ENCODE measurements around the gene TNIP1.

TNIP1 gene

DNA sequence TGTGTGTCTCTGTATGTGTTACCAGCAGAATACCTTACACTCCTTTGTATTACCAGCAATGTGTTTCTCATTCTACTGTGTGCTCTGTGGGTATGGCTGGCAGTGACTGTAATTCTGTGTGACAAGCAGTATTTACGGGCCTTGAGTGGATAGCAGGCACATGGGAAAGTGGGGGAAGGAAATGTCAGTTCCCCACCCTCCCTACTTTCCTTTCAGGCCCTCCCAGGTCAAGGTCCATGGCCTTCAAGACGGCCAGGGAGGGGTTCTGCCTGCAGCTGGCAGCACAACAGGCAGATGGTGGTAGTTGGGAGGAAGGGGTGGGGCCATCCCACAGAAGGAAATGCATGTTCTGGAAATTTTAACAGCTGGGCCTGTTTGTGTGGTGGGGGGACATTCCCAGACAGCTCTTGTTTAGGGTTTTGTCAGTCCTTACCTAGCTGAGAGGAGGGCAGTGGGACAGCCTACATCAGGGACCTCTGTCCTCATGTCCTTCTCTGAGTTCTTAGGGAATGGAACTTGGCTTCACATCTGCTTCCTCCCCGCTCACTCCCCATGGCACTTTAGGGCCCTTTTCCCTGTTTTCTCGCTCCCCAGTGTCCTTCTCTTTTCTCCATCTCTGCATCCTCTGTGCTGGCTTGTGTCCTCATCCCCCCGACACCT lies 14.6 kb upstream of the TNIP1 start:
- H3K9me3 ChIP-seq (ENCODE audit: control insufficient read depth, low read length): no peaks in the 10 kb centered on the region
- H3K27ac ChIP-seq (ENCODE audit: insufficient read depth, low read depth, low read length, poor library complexity, severe bottlenecking): no peak overlapping the region

DNA sequence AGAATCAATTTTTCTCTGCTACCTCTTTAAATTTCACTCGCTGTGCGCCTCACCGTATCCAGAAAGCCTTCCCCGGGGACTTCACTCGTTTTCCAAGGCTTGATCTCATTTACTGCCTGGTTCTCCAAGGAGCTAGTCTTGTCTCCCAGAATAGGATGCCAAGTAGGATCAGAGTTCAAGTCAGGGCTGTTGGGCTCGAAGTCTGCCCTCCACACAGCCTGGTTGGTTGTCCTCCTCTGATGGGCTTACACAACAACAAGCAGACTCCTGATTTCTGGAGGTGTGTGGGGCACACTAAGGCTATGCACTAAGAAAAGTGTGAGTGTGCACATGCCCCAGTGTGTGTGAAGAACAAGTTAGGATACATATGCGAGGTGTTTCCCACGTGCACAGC lies 14.0 kb upstream of the TNIP1 start:
- no peaks in the 10 kb centered on the region for H3K4me1 ChIP-seq (ENCODE audit: control insufficient read depth, insufficient read depth, low read length)
- no peak overlapping the region for H3K4me3 ChIP-seq (ENCODE audit: insufficient read depth, low read depth, low read length)
- no peaks in the 10 kb centered on the region for H3K27me3 ChIP-seq (ENCODE audit: control insufficient read depth, insufficient read depth, low read length, poor library complexity, severe bottlenecking)
- no peak overlapping the region for H3K27ac ChIP-seq (ENCODE audit: insufficient read depth, low read depth, low read length, poor library complexity, severe bottlenecking)
- H3K36me3 ChIP-seq (ENCODE audit: control insufficient read depth, insufficient read depth, low read length): no peaks in the 10 kb centered on the region
- 89% methylated on average over 6 of the region's 8 CpGs for WGBS, 2 experiments
- no peaks in the 10 kb centered on the region for H3K9me3 ChIP-seq (ENCODE audit: control insufficient read depth, low read length)

More for the DNA sequence above, 14.6 kb upstream of the TNIP1 start:
- no peaks in the 10 kb centered on the region for H3K27me3 ChIP-seq (ENCODE audit: control insufficient read depth, insufficient read depth, low read length, poor library complexity, severe bottlenecking)
- no peak overlapping the region for H3K4me3 ChIP-seq (ENCODE audit: insufficient read depth, low read depth, low read length)
- no peaks in the 10 kb centered on the region for H3K4me1 ChIP-seq (ENCODE audit: control insufficient read depth, insufficient read depth, low read length)
- WGBS, 2 experiments: 70 to 79% methylated on average over 5 of the region's 5 CpGs
- no peaks in the 10 kb centered on the region for H3K36me3 ChIP-seq (ENCODE audit: control insufficient read depth, insufficient read depth, low read length)

DNA sequence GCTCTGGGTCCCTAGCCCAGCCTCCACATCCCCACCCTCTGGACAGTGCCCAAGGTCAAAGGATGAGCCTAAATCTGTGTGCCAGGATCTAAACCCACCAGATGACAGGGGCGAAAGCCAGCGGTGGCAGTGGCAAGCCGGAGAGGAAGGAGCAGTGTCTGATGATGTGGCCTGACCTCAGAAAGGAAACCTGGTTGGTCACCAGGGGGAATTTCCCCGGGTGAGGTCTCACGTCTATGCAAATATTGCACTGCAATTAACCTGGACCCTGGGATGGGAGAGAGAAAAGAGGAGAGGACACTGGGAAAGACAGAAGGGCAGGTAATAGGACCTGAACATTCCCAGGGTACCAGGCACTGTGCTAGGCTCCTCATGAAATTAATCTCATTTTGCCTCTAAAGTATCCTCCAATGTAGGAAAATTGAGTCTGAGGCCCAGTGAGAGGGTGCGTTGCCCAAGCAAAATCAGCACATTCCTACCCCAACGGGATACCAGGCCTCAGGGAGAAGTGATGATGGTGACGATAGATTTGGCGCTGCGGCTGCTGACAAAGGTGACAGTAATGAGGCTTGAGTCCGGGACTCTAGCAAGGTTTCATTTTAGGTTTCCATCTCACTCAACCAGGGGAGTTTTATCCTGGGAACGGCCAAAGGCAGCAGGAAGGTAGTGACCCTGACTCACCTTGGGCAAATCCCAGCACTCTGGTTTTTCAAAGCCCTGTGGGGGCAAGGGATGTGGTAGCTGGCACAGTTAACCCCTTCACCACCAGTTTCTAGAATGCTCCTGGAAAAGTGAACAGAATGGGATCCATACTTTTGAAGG lies 13.4 kb upstream of the TNIP1 start:
- Histone ChIP-seq H3K9me3 (ENCODE audit: control insufficient read depth, low read length) (no peaks in the 10 kb centered on the region), H3K36me3 (ENCODE audit: control insufficient read depth, insufficient read depth, low read length) (no peaks in the 10 kb centered on the region), H3K4me1 (ENCODE audit: control insufficient read depth, insufficient read depth, low read length) (no peaks in the 10 kb centered on the region), H3K4me3 (ENCODE audit: insufficient read depth, low read depth, low read length) (no peak overlapping the region), H3K27ac (ENCODE audit: insufficient read depth, low read depth, low read length, poor library complexity, severe bottlenecking) (no peak overlapping the region), H3K27me3 (ENCODE audit: control insufficient read depth, insufficient read depth, low read length, poor library complexity, severe bottlenecking) (no peaks in the 10 kb centered on the region)
- WGBS, 2 experiments: 74 to 81% methylated on average over 12 of the region's 12 CpGs

DNA sequence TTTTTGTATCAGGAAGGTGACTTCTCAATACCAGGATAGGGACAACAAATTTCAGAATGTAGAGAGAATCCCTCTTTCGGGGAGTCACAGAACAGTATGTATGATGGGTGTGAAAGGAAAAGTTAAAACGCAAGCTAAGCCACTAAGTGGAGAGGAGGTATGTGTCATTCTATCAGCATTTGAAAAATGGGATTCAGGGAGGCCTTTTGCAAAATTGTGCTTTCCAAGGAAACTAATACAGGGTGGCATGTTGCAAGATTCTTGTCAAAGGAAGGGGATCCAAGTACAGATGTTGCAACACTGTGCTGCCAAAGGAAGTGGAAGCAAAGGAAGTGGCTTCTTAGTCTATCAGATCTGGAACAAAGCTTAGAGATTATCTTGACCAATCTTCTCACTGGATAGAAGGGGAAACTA lies 12.6 kb upstream of the TNIP1 start:
- no peaks in the 10 kb centered on the region for H3K27me3 ChIP-seq (ENCODE audit: control insufficient read depth, insufficient read depth, low read length, poor library complexity, severe bottlenecking)
- no peaks in the 10 kb centered on the region for H3K4me1 ChIP-seq (ENCODE audit: control insufficient read depth, insufficient read depth, low read length)
- H3K36me3 ChIP-seq (ENCODE audit: control insufficient read depth, insufficient read depth, low read length): no peaks in the 10 kb centered on the region
- no peaks in the 10 kb centered on the region for H3K9me3 ChIP-seq (ENCODE audit: control insufficient read depth, low read length)
- WGBS, 2 experiments: 66 to 70% methylated on average over 2 of the region's 2 CpGs
- no peak overlapping the region for H3K4me3 ChIP-seq (ENCODE audit: insufficient read depth, low read depth, low read length)
- H3K27ac ChIP-seq (ENCODE audit: insufficient read depth, low read depth, low read length, poor library complexity, severe bottlenecking): no peak overlapping the region

DNA sequence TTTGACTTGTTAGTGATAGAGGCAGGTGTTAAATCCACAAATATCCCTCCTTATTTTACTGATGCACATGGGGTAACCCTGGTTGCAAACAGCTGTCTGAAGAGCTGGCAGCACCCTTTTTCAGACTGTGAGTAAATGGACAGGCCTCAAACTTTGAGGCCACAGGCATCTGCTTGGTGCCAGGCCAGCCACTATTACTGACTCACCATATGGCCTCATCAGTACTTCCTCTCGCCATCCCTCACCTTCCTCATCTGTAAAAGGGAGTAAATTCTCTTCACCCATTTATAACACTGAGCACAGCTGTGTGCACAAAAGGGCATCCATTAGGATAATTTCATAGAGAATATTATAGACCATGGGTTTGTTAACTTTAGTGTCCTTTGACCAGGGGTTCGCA lies 11.9 kb upstream of the TNIP1 start:
- no peaks in the 10 kb centered on the region for H3K36me3 ChIP-seq (ENCODE audit: control insufficient read depth, insufficient read depth, low read length)
- H3K9me3 ChIP-seq (ENCODE audit: control insufficient read depth, low read length): no peaks in the 10 kb centered on the region
- H3K4me3 ChIP-seq (ENCODE audit: insufficient read depth, low read depth, low read length): no peak overlapping the region
- H3K27ac ChIP-seq (ENCODE audit: insufficient read depth, low read depth, low read length, poor library complexity, severe bottlenecking): no peak overlapping the region
- H3K27me3 ChIP-seq (ENCODE audit: control insufficient read depth, insufficient read depth, low read length, poor library complexity, severe bottlenecking): no peaks in the 10 kb centered on the region
- no peaks in the 10 kb centered on the region for H3K4me1 ChIP-seq (ENCODE audit: control insufficient read depth, insufficient read depth, low read length)
- 95 to 100% methylated on average over 2 of the region's 2 CpGs for WGBS, 2 experiments

DNA sequence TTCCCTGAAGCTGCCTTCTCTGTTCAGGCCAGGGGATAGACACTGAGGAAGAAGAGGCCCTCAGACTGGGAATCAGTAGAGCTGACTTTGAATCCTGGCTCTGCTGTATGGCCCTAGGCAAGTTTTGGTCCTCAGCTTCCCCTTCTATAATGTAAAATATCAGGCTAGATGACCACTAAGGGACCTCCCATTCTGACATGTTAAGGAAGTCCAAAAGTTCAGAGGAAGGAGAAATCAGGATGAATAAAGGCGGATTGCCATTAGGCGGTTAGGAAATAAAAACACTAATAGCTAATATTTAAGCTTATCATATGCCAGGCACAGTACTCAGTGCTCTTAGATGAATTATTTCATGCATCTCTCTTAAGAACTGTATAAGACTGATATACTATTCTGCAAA lies 8.9 kb upstream of the TNIP1 start:
- H3K27ac ChIP-seq (ENCODE audit: insufficient read depth, low read depth, low read length, poor library complexity, severe bottlenecking): no peak overlapping the region
- no peaks in the 10 kb centered on the region for H3K27me3 ChIP-seq (ENCODE audit: control insufficient read depth, insufficient read depth, low read length, poor library complexity, severe bottlenecking)
- H3K9me3 ChIP-seq (ENCODE audit: control insufficient read depth, low read length): no peaks in the 10 kb centered on the region
- H3K36me3 ChIP-seq (ENCODE audit: control insufficient read depth, insufficient read depth, low read length): no peaks in the 10 kb centered on the region
- H3K4me3 ChIP-seq (ENCODE audit: insufficient read depth, low read depth, low read length): no peak overlapping the region
- WGBS, 2 experiments: 50% methylated on average over 2 of the region's 2 CpGs; no CpG with 5 or more reads in 1 of the 2 experiments
- peaks cover 4% of the 10 kb centered on the region for H3K4me1 ChIP-seq (ENCODE audit: control insufficient read depth, insufficient read depth, low read length)

DNA sequence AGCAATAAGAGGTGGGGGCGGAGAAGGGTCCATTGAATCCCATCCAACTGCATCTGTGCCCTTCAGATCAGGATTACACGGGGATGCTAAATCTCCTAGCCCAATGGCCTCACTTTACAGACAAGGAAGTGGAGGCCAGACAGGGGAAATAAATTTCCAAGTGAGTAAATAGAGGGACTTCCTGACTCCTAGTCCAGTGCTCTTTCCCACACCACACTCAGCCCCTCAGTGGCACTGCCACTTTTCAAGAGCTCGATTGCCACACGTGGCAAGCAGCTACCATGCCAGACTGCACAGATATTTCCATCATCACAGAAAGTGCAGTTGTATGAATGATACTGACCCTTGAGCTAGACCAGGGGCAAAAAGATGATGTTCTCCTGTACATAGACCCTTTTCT lies 8.2 kb upstream of the TNIP1 start:
- Histone ChIP-seq H3K4me3 (ENCODE audit: insufficient read depth, low read depth, low read length) (no peak overlapping the region), H3K27ac (ENCODE audit: insufficient read depth, low read depth, low read length, poor library complexity, severe bottlenecking) (no peak overlapping the region), H3K9me3 (ENCODE audit: control insufficient read depth, low read length) (no peaks in the 10 kb centered on the region), H3K27me3 (ENCODE audit: control insufficient read depth, insufficient read depth, low read length, poor library complexity, severe bottlenecking) (no peaks in the 10 kb centered on the region), H3K4me1 (ENCODE audit: control insufficient read depth, insufficient read depth, low read length) (peaks cover 4% of the 10 kb centered on the region), H3K36me3 (ENCODE audit: control insufficient read depth, insufficient read depth, low read length) (no peaks in the 10 kb centered on the region)
- WGBS, 2 experiments: 90 to 94% methylated on average over 4 of the region's 4 CpGs

DNA sequence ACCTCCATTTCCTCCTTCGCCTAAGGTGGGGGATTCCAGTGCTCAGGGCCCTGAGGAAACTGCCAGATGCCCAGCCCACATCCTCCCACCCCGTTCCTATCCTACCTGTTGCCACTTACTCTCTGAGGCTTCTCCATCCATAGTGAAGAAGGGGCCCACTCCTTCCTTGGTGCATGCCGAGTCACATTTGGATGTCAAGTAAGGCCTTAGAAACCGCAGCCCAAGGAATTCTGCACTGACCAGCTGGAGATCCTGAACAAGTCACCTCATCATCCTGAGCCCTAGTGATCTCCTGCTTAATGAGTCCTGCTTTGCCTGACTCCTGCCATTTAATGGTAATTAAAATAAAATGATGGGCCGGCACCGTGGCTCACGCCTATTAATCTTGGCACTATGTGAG lies 6.7 kb upstream of the TNIP1 start:
- 91 to 94% methylated on average over 7 of the region's 7 CpGs for WGBS, 2 experiments
- no peak overlapping the region for H3K27ac ChIP-seq (ENCODE audit: insufficient read depth, low read depth, low read length, poor library complexity, severe bottlenecking)
- H3K36me3 ChIP-seq (ENCODE audit: control insufficient read depth, insufficient read depth, low read length): no peaks in the 10 kb centered on the region
- H3K4me3 ChIP-seq (ENCODE audit: insufficient read depth, low read depth, low read length): no peak overlapping the region
- no peaks in the 10 kb centered on the region for H3K9me3 ChIP-seq (ENCODE audit: control insufficient read depth, low read length)
- no peaks in the 10 kb centered on the region for H3K27me3 ChIP-seq (ENCODE audit: control insufficient read depth, insufficient read depth, low read length, poor library complexity, severe bottlenecking)
- H3K4me1 ChIP-seq (ENCODE audit: control insufficient read depth, insufficient read depth, low read length): peaks cover 4% of the 10 kb centered on the region

DNA sequence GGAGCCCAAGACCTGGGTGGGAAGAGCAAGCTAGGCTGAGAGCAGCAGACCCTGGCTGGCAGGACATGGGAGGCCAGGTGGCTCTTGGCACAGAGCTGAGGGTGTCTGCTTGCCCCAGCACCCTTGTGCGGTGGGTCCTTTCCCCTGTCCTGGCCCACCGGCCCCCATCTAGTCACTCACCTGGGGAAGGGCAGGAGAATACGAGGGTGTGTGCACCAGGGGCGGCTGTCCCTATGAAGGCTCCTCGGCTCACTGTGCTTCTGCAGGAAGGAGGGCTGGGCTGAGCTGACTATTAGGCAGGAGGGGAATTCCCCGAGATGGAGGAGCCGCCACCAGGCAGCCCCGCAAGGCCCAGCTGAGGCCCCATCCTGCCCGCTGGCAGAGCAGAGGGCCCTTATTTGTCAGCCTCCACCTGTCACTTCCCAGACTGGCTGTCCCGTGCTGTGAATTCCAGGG lies 6.1 kb upstream of the TNIP1 start:
- Histone ChIP-seq H3K4me3 (ENCODE audit: insufficient read depth, low read depth, low read length) (no peak overlapping the region), H3K27ac (ENCODE audit: insufficient read depth, low read depth, low read length, poor library complexity, severe bottlenecking) (no peak overlapping the region)
- 80 to 82% methylated on average over 10 of the region's 10 CpGs for WGBS, 2 experiments

DNA sequence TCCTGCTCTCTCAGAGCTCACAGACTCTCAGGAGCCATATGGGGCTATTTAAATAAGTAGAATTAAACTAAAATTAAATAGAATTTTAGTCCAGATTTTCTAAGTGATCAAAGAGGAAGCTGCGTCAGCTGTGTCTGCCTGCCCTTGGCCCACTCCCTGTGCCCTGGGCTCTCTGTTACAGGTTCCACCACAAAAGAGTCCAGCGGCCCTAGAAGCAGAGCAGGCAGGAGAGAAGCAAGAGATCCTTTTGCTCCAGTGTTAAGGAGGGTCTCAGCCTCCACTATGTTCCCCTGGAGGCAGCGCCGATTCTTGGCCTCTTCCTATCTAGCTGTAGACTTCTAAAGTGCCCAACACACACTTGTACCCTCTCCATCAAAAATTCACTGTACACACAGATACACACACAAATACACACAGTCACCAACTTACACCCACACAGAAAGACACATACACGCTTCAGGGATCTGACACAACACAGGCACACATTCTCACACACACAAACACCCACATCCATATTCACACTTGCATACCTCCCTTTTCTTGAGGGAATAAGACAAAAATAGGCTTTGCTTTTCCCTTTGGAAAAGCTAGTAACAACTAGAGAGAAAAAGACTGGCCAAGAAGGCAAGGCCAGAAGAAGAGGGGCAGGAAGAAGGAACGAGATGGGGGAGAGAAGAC lies 5.5 kb upstream of the TNIP1 start:
- 81 to 85% methylated on average over 6 of the region's 6 CpGs for WGBS, 2 experiments
- no peaks in the 10 kb centered on the region for H3K36me3 ChIP-seq (ENCODE audit: control insufficient read depth, insufficient read depth, low read length)
- no peak overlapping the region for H3K4me3 ChIP-seq (ENCODE audit: insufficient read depth, low read depth, low read length)
- H3K4me1 ChIP-seq (ENCODE audit: control insufficient read depth, insufficient read depth, low read length): peaks cover 4% of the 10 kb centered on the region
- no peak overlapping the region for H3K27ac ChIP-seq (ENCODE audit: insufficient read depth, low read depth, low read length, poor library complexity, severe bottlenecking)
- H3K9me3 ChIP-seq (ENCODE audit: control insufficient read depth, low read length): no peaks in the 10 kb centered on the region
- no peaks in the 10 kb centered on the region for H3K27me3 ChIP-seq (ENCODE audit: control insufficient read depth, insufficient read depth, low read length, poor library complexity, severe bottlenecking)

More for the DNA sequence above, 6.1 kb upstream of the TNIP1 start:
- Histone ChIP-seq H3K4me1 (ENCODE audit: control insufficient read depth, insufficient read depth, low read length) (peaks cover 4% of the 10 kb centered on the region), H3K36me3 (ENCODE audit: control insufficient read depth, insufficient read depth, low read length) (no peaks in the 10 kb centered on the region), H3K9me3 (ENCODE audit: control insufficient read depth, low read length) (no peaks in the 10 kb centered on the region), H3K27me3 (ENCODE audit: control insufficient read depth, insufficient read depth, low read length, poor library complexity, severe bottlenecking) (no peaks in the 10 kb centered on the region)

Measured in ectodermal cell (in vitro differentiated cells).